ENCODE data around the gene TLE1.
"Not testable (repeated sequence)": the region's sequence is repeated elsewhere in the genome, so short reads cannot be mapped to it uniquely, and the experiment has no call there.

DNA sequence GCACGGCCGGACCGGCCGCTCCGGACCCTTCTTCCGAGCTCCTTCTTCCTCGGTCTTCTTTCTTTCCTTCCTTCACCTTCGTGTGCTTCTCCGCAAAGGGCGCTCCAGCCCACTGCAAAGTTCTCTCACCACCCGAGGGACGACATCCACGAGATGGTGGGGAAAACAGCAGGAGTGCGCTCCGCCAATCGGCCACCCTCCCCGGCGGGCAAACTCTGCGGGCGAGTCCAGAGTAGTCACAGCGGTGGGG lies 329 bp downstream of the TLE1 start:
- TF ChIP-seq POU2F2 (IDR thresholded peaks at IDR 0.05; ENCODE audit: borderline replicate concordance, low read depth, low read length): not testable (repeated sequence)
- TF ChIP-seq, protein P1, sequence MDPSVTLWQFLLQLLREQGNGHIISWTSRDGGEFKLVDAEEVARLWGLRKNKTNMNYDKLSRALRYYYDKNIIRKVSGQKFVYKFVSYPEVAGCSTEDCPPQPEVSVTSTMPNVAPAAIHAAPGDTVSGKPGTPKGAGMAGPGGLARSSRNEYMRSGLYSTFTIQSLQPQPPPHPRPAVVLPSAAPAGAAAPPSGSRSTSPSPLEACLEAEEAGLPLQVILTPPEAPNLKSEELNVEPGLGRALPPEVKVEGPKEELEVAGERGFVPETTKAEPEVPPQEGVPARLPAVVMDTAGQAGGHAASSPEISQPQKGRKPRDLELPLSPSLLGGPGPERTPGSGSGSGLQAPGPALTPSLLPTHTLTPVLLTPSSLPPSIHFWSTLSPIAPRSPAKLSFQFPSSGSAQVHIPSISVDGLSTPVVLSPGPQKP (IDR thresholded peaks at IDR 0.05; ENCODE audit: low read depth, low read length): not testable (repeated sequence)
- TF ChIP-seq, protein P2, sequence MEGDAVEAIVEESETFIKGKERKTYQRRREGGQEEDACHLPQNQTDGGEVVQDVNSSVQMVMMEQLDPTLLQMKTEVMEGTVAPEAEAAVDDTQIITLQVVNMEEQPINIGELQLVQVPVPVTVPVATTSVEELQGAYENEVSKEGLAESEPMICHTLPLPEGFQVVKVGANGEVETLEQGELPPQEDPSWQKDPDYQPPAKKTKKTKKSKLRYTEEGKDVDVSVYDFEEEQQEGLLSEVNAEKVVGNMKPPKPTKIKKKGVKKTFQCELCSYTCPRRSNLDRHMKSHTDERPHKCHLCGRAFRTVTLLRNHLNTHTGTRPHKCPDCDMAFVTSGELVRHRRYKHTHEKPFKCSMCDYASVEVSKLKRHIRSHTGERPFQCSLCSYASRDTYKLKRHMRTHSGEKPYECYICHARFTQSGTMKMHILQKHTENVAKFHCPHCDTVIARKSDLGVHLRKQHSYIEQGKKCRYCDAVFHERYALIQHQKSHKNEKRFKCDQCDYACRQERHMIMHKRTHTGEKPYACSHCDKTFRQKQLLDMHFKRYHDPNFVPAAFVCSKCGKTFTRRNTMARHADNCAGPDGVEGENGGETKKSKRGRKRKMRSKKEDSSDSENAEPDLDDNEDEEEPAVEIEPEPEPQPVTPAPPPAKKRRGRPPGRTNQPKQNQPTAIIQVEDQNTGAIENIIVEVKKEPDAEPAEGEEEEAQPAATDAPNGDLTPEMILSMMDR (IDR thresholded peaks at IDR 0.05 in 2 of 3, conservative IDR thresholded peaks at IDR 0.05 in 1 of 3; ENCODE audit: control insufficient read depth in 2 of 3, extremely low read depth in 1 of 3, insufficient read depth in 1 of 3, low read depth in 3 of 3, low read length in 3 of 3): not testable (repeated sequence)
- TF ChIP-seq, protein P3, sequence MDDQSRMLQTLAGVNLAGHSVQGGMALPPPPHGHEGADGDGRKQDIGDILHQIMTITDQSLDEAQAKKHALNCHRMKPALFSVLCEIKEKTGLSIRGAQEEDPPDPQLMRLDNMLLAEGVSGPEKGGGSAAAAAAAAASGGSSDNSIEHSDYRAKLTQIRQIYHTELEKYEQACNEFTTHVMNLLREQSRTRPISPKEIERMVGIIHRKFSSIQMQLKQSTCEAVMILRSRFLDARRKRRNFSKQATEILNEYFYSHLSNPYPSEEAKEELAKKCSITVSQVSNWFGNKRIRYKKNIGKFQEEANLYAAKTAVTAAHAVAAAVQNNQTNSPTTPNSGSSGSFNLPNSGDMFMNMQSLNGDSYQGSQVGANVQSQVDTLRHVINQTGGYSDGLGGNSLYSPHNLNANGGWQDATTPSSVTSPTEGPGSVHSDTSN (IDR thresholded peaks at IDR 0.05; ENCODE audit: insufficient replicate concordance, low read depth, low read length): not testable (repeated sequence)

All from GM12878 (cell line).